ENCODE results near the gene AKR1C1. TPM values are rescaled to one million over a fixed set of nuclear protein-coding genes. Genes with fewer than 3 reads are reported as not detected.

AKR1C1 gene
- total and polyA plus RNA-seq, 2 of the 13 experiments (the other 11 are each of a cell fraction or from before 2014, with no cell fraction given): 948 to 2,238 TPM

DNA sequence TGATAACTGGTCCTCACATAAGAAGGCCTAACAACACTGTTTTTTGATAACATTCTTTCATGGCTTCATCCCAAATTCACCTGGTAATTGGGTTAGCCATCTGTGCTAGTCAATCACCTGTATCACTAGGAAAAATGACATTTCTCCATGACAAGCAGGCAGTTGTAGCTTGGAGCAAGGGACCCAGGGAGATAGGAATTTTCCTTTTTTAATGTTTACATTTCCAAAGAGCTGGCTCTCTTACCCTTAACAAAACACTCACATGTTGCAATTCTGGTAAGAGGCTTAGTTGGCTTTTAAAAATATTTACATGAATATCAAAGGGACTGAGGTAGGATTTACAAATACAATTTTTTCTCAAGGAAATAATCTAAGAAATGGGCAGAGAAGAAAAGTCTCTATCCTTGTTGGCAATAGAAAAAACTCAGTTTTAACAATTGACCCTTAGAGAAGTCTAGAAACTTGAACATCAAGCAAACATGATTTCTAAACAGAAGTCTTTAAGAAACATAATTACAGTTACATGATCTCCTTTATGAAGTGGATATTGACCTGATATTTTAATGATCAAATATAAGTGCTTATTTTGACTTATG lies 16.1 kb upstream of the AKR1C1 start (continued):
- TF ChIP-seq KLF16 (CRISPR knock-in tag; IDR thresholded peaks at IDR 0.05) (peak in 1 of 2 experiments; percentile 46; a peak in 1 of 4 replicates), ZFP1 (CRISPR knock-in tag; IDR thresholded peaks at IDR 0.05) (0 out of 2 replicates have a peak, but pooled peaks have one; percentile 17), DPF2 (CRISPR knock-in tag; IDR thresholded peaks at IDR 0.05; ENCODE audit: borderline replicate concordance, low read depth) (peak; percentile 55; the same call in 1 of the 2 replicates), ZFP82 (CRISPR knock-in tag; IDR thresholded peaks at IDR 0.05; ENCODE audit: borderline replicate concordance) (no peak), ATF7 (IDR thresholded peaks at IDR 0.05) (no peak), ATF7 (CRISPR knock-in tag; IDR thresholded peaks at IDR 0.05) (no peak), ZFP36 (IDR thresholded peaks at IDR 0.05; ENCODE audit: borderline replicate concordance, low read depth, low read length, partially characterized antibody) (no peak), RCOR2 (CRISPR knock-in tag; IDR thresholded peaks at IDR 0.05) (0 out of 2 replicates have a peak, but pooled peaks have one; percentile 23), ZNF83 (CRISPR knock-in tag; IDR thresholded peaks at IDR 0.05; ENCODE audit: borderline replicate concordance) (no peak), ZNF33B (CRISPR knock-in tag; IDR thresholded peaks at IDR 0.05) (no peak), ZNF441 (CRISPR knock-in tag; IDR thresholded peaks at IDR 0.05; ENCODE audit: borderline replicate concordance) (no peak), POLR2AphosphoS5 (IDR thresholded peaks at IDR 0.05; ENCODE audit: low read depth, low read length) (peak; percentile 54; the same call in 1 of the 2 replicates), SSRP1 (CRISPR knock-in tag; IDR thresholded peaks at IDR 0.05) (peak; percentile 86; the same call in 1 of the 2 replicates), MED8 (CRISPR knock-in tag; IDR thresholded peaks at IDR 0.05; ENCODE audit: insufficient replicate concordance) (no peak), CEBPB (IDR thresholded peaks at IDR 0.05; ENCODE audit: borderline replicate concordance, low read depth, low read length) (peak; percentile 87), HMG20B (CRISPR knock-in tag; conservative IDR thresholded peaks at IDR 0.05) (no peak), HDAC1 (CRISPR knock-in tag; IDR thresholded peaks at IDR 0.05) (0 out of 2 replicates have a peak, but pooled peaks have one; percentile 64), MED1 (CRISPR knock-in tag; IDR thresholded peaks at IDR 0.05) (peak; percentile 89)
- TF ChIP-seq, protein P1, sequence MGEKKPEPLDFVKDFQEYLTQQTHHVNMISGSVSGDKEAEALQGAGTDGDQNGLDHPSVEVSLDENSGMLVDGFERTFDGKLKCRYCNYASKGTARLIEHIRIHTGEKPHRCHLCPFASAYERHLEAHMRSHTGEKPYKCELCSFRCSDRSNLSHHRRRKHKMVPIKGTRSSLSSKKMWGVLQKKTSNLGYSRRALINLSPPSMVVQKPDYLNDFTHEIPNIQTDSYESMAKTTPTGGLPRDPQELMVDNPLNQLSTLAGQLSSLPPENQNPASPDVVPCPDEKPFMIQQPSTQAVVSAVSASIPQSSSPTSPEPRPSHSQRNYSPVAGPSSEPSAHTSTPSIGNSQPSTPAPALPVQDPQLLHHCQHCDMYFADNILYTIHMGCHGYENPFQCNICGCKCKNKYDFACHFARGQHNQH (CRISPR knock-in tag; IDR thresholded peaks at IDR 0.05): peak; percentile 36; the same call in 1 of the 2 replicates
- TF ChIP-seq, protein P2, sequence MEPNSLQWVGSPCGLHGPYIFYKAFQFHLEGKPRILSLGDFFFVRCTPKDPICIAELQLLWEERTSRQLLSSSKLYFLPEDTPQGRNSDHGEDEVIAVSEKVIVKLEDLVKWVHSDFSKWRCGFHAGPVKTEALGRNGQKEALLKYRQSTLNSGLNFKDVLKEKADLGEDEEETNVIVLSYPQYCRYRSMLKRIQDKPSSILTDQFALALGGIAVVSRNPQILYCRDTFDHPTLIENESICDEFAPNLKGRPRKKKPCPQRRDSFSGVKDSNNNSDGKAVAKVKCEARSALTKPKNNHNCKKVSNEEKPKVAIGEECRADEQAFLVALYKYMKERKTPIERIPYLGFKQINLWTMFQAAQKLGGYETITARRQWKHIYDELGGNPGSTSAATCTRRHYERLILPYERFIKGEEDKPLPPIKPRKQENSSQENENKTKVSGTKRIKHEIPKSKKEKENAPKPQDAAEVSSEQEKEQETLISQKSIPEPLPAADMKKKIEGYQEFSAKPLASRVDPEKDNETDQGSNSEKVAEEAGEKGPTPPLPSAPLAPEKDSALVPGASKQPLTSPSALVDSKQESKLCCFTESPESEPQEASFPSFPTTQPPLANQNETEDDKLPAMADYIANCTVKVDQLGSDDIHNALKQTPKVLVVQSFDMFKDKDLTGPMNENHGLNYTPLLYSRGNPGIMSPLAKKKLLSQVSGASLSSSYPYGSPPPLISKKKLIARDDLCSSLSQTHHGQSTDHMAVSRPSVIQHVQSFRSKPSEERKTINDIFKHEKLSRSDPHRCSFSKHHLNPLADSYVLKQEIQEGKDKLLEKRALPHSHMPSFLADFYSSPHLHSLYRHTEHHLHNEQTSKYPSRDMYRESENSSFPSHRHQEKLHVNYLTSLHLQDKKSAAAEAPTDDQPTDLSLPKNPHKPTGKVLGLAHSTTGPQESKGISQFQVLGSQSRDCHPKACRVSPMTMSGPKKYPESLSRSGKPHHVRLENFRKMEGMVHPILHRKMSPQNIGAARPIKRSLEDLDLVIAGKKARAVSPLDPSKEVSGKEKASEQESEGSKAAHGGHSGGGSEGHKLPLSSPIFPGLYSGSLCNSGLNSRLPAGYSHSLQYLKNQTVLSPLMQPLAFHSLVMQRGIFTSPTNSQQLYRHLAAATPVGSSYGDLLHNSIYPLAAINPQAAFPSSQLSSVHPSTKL (CRISPR knock-in tag; IDR thresholded peaks at IDR 0.05): peak; percentile 69
- TF ChIP-seq, protein P3, sequence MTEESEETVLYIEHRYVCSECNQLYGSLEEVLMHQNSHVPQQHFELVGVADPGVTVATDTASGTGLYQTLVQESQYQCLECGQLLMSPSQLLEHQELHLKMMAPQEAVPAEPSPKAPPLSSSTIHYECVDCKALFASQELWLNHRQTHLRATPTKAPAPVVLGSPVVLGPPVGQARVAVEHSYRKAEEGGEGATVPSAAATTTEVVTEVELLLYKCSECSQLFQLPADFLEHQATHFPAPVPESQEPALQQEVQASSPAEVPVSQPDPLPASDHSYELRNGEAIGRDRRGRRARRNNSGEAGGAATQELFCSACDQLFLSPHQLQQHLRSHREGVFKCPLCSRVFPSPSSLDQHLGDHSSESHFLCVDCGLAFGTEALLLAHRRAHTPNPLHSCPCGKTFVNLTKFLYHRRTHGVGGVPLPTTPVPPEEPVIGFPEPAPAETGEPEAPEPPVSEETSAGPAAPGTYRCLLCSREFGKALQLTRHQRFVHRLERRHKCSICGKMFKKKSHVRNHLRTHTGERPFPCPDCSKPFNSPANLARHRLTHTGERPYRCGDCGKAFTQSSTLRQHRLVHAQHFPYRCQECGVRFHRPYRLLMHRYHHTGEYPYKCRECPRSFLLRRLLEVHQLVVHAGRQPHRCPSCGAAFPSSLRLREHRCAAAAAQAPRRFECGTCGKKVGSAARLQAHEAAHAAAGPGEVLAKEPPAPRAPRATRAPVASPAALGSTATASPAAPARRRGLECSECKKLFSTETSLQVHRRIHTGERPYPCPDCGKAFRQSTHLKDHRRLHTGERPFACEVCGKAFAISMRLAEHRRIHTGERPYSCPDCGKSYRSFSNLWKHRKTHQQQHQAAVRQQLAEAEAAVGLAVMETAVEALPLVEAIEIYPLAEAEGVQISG (CRISPR knock-in tag; IDR thresholded peaks at IDR 0.05): no peak

All from HepG2 (cell line).